HG03039 (cell line): ENCODE measurements around the gene CAP2.
A peak's percentile ranks its signal among the peaks of the same experiment; 100 is the strongest.
"Not testable (repeated sequence)": the region's sequence is repeated elsewhere in the genome, so short reads cannot be mapped to it uniquely, and the experiment has no call there.

Experiments used
- ATAC-seq: cut with Tn5 transposase; IDR thresholded peaks from one replicate; pipeline ENCODE4 v1.9.1; 2021; ENCODE audit warnings: mild to moderate bottlenecking, moderate library complexity; ENCODE audit not compliant: unreplicated experiment

CAP2 gene

DNA sequence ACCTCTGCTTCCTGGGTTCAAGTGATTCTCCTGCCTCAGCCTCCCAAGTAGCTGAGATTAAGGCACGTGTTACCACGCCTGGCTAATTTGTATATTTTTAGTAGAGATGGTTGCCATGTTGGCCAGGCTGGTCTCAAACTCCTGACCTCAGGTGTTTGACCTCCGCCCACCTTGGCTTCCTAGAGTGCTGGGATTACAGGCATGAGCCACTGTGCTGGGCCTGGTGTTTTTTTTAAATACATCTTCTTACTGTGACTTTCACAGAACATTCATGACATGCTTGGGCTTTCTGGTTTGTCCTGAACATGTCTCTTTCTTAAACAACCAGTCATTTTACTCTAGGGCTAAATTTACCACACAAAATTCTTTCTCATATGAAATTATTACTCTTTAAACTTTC, 172.0 kb downstream of the CAP2 start:
- no peak for ATAC-seq

DNA sequence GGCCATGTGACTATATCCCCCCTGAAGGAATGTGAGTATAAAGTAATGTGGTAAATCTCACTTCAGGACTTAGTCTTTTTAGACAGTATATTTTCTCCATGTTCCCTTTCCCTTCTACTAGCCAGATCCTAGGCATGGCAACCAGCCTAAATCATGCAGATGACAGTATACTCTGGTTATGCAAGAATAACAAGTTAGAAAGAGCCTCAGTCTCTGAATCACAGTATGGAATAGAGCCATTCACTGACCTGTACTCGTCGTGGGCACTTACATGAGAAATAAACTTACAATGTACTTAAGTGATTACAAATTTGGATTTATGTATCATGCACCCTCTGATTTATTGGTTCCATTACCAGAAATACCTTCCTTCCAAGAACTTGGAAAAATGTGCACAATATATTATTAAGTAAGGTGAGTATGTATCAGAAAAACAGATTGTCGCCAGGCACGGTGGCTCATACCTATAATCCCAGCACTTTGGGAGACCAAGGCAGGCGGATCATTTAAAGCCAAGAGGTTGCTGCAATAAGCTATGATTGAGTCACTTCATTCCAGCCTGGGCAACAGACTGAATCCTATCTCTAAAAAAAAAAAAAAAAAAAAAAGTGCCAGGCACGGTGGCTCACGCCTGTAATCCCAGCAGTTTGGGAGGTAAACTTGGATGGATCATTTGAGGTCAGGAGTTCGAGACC, 181.6 kb downstream of the CAP2 start:
- ATAC-seq, result no peak

DNA sequence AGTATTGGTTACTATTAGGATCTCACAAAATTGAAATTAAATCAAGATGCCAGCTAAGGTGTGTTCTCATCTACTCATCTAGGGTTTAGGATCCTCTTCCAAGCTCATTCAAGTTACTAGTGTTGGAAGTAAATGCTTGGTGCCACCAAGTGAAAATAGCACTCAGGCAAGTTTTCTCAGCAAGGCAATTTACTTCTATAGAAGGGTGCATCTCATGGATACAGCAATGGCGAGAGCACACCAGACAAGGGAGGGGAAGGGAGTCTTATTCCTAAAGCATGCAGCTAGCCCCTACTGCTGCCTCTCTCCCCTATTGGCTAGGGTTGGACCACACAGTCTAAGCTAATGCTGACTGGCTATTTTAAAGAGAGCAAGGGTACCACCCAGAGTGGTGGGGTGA, 183.7 kb downstream of the CAP2 start:
- ATAC-seq, result no peak

DNA sequence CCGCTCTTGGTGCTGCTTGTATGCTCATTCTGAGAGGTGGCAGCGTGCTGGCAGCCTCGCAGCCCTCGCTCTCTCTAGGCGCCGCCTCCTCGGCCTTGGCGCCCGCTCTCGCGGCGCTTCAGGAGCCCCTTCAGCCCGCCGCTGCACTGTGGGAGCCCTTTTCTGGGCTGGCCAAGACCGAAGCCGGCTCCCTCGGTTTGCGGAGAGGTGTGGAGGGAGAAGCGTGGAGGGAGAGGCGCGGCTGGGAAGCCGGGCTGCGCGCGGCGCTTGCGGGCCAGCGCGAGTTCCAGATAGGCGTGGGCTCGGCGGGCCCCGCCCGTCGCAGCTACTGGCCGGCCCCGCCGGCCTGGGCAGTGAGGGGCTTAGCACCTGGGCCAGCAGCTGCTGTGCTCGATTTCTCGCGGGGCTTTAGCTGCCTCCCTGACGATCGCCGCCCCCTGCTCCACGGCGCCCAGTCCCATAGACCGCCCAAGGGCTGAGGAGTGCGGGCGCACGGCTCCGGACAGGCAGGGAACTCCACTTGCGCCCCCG, 187.2 kb downstream of the CAP2 start:
- ATAC-seq, result no peak

DNA sequence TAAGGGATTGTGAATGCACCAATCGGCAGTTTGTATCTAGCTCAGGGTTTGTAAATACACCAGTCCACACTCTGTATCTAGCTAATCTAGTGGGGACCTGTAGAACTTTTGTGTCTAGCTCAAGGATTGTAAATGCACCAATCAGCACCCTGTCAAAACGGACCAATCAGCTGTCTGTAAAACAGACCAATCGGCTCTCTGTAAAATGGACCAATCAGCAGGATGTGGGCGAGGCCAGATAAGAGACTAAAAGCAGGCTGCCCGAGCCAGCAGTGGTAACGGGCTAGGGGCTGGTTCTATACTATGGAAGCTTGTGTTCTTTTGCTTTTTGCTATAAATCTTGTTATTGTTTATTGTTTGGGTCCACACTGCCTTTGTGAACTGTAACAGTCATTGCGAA, 187.9 kb downstream of the CAP2 start:
- not testable (repeated sequence) for ATAC-seq

DNA sequence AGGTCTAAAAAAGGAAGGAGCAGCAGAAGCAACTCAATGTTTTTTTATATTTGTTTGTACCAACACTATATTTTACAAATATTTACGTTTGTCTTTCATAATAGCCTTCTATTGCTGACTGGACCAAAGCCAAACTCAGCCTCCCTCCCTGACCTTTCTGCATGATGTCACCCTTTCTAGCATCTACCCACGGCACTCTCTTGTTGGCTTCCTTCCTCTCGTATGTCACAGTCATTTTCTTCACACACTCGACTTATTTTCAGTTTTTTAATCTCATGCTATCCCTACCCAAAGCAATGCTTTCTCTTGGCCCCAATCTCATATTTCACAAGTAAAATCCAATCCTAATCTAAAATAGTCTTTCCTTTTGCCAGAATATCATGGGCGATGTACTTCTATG, 190.4 kb downstream of the CAP2 start:
- ATAC-seq, result no peak

DNA sequence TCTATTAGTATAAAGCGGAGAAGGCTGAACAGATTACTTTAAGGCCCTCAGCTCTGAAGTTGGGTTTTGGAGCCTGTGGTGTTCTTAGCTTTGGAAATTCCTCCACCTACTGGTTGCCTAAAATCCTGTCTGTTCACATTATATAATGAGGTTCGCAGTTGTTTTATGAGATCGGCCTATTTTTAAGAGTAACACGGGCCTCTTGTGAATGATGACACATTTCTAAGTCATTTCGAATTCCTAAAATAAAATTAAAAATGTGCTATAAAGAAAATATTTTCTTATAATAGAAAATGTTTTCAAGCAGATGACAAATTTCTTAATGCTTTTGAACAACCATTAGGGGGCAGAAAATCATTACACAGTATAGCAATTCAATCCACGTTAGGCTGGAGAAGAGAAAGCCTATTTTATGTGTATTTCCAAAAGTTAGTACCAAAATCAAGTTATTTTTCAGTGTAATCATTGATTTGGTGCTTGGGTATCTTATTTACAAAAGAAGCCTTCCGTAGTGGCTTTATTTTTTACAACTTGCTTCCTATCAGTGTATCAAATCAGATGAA, 190.9 kb downstream of the CAP2 start:
- peak; percentile 61 for ATAC-seq

DNA sequence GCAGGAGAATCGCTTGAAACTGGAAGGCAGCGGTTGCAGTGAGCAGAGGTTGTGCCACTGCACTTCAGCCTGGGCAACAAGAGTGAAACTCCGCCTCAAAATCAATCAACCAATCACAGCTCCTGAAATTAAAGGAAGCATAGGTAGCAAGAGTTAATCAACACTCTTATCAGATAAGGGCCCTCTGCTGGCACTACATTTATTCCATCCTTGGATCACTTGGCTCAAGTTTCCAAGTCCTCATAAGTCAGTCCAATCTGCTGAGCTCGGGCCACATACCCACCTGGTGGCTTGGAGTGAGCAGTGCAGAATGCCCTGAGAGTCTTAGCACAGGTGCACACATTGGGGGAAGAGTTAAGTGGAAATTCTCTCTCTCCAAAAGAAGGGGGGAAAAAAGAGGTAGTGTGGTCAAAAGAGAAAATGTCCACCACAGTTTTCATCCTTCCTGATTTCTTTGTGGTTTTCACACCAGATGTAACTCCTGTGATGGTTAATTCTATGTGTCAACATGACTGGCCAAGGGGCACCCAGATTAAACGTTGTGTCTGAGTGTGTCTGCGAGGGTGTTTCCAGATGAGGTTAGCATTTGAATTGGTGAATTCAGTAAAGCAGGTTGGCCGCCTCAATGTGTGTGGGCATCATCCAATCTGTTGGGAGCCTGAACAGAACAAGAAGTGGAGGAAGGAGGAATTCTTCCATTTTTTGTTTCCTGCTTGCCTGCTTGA, 192.5 kb downstream of the CAP2 start:
- ATAC-seq, result no peak

DNA sequence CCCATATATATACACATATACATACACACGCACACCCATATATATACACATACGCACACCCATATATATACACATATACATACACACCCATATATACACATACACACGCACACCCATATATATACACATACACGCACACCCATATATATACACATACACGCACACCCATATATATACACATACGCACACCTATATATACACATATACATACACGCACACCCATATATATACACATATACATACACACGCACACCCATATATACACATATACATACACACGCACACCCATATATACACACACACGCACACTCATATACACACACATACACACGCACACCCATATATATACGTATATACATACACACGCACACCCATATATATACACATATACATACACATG, 193.2 kb downstream of the CAP2 start:
- ATAC-seq, result not testable (repeated sequence)

DNA sequence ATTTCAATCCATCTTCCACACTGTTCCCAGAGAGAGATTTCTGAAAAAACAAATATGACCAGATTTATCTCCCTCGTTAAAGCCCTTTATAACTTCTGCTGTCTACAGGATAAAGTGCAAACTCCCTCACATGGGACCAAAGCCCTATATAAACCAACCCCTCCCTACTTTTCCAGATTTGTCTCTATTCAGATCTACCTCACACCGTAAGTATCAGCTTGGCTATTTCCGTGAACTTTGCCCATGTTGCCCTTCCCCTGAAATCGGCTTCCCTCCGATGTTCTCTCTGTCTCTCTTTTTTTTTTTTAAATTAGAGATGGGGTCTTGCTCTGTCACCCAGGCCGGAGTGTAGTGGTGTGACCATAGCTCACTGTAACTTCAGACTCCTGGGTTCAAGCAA, 194.6 kb downstream of the CAP2 start:
- no peak for ATAC-seq

DNA sequence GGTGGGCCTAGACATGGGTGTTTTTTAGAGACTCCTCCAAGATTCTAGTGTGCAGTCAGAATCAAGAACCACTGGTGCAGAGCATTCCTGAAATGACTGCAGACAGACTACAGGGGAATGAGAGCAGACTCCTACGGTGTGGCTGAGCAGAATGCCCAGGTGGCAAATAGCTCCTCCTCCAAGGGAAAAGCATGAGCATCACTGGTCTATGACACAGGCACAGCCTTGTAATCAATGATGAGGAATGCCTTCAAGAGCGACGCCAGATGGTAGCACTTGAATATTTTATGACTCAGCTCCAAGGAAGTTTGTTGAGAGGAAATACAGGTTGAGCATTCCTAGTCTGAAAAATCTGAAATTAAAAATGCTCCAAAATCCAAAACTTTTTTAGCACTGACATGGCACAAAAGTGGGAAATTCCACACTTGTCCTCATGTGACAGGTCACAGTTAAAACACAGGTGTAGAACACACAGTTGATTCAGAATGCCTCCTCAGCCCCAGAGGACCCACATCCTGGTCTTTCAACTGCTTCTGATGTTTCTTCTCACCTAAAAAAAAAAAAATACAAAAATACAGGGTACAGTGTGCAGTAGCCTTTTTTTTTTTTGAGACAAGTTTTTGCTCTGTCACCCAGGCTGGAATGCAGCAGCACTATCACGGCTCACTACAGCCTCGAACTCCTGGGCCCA, 196.2 kb downstream of the CAP2 start:
- peak; percentile 74 for ATAC-seq

DNA sequence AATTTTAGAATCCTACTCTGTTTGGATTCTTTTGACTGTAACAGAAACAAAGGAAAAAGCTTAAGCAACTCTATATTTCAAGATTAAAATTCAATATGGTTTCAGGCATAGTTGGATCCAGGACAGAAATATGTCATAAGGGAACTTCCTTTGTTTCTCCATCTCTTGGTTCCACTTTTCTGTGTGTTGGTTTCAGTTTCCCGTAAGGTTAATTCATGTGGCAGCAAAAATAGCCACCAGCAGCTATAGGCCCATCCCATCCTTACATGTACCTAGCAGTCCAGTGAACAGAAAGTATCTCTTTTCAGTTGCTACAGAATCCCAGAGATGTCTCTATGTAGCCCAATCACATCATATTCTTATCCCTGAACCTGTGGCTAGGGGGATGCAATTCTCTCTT, 197.9 kb downstream of the CAP2 start:
- ATAC-seq, result no peak

DNA sequence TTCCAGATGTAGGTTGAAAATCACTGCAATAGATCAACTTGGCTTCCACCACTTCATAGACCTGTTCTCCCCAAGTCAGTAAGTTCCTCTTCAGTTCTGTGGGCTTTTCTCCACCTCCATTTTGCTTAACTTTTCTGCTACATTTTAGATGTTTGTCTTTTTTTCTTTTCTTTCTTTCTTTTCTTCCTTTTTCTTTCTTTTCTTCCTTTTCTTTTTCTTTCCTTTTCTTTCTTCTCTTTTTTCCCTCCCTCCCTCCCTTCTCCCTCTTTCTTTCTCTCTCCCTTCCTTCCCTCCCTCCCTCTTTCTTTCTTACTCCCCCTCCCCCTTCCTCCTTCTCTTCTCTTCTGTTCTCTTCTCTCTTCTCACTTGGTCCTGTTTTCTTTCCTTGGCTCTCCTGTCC, 199.9 kb downstream of the CAP2 start:
- no peak for ATAC-seq

DNA sequence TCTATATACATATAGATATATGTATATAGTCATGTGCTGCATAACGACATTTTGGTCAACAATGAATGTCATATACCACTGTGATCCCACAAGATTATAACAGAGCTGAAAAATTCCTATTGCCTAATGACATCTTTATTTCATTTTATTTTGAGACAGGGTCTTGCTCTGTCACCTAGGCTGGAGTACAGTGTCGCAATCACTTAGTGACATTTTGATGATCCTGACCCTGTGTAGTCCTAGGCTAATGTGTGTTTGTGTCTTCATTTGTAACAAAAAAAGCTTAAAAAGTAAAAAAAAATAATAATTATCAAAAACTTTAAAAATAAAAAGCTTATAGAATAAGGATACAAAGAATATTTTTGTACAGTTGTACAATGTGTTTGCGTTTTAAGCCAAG, 202.7 kb downstream of the CAP2 start:
- no peak for ATAC-seq

DNA sequence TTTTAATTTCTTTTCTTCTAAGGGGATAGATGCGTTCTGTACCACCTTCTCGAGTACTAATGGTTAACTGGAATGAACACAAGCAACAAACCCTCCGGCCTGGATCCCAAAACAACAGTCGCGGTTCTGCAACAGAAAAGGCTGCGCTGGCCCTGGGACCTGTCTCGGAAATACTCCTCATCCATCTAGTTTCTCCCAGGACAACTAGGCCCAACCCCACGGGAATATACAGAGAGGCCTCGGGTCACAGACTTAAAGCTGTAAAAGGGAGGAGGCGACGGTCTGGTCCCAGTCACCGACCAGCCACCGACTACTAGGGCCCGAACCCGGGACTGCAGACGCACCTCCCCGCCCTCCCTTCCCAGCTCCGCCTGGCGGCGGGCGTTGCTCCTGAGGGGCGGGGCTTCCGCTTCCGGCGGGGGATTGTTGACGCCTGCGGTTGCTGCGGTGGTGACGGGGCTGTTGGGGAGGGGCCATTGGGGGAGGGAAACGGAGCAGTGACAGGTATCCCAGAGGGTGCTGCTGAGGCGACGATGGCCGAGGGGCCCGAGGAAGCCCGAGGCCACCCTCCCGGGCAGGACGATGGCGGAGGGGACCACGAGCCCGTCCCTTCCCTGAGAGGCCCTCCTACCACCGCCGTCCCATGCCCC, 206.6 kb downstream of the CAP2 start, which contains the start of gene FAM8A1:
FAM8A1 (plus strand) TSS at position 426 of the 650 bp plus-strand sequence; CDS start at position 534, 108 bp downstream.
- peak; percentile 83 for ATAC-seq

DNA sequence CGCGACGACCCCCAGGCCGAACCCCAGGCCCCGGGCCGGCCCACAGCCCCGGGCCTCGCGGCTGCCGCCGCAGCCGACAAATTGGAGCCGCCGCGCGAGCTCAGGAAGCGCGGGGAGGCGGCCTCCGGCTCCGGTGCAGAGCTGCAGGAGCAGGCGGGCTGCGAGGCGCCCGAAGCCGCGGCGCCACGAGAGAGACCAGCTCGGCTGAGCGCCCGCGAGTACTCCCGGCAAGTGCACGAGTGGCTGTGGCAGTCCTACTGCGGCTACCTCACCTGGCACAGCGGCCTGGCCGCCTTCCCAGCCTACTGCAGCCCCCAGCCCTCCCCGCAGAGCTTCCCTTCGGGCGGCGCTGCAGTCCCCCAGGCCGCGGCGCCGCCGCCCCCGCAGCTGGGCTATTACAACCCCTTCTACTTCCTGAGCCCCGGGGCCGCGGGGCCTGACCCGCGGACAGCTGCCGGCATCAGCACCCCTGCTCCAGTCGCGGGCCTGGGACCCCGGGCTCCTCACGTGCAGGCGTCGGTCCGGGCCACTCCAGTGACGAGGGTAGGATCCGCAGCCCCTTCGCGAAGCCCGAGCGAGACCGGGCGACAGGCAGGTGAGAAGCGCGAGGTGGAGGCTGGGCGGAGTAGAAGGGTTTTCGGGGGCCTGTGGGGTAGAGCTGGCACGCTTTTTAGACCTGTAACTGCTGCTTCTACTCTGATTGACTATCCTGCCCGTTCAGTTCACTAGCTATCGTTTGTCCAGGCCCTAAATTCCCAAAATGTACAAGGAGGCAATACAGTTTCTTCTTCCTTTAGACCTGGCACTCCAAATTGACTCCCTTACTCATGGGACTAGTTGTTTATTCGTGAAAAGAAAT, 207.4 kb downstream of the CAP2 start:
- ATAC-seq, result peak; percentile 53

DNA sequence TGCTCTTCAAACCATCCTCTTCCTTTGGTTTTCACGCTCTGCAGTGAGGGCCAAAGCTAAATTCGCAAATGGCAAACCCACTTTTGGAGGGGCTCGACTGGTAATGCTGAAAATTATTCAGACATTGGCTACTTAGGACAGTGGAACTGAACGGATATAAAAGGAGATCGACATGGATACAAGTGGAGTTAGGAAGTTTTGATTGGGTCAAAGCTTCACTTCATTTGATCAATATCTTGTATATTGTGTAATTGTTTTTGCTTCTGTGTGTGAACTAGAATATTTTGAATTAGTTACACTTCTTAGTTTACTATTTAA, 207.9 kb downstream of the CAP2 start:
- ATAC-seq, result no peak

DNA sequence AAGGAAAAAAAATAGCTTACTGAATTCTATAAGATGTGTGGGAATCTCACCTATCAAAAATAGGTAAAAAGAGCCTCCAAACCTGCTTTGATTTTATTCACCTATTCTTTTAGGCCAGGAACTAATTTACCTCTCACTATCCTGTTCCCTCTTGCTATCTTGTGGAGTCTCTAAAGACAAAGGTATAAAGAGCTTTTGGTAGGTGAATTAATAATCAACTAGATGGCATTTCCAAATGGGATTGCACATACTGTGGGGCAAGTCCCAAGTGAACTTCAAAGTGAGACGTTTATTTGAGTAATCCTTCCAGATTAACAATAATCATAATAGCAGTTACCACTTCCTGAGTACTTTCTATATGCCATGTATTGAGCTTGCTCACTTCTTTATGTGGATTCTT, 209.5 kb downstream of the CAP2 start:
- ATAC-seq, result no peak

DNA sequence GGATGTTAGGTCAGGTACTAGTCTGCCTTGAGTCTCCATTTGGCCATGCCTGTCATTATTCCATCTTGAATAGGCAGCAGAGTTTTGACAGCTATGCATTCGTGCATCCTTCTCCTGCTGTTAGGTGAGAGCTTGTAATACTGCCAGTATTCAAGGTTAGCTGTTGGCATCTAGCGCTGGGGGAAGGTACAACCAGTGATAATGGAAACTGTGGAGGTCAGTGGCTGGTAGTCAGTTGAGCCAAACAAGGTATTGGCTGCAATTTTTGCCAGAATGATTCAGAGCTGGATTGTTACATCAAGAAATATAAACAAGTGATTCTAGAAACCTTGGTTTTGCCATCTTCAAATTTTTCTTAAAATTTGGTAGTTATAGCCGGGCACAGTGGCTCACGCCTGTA, 213.2 kb downstream of the CAP2 start:
- ATAC-seq, result no peak
